ENCODE measurements around the gene TRPV6. TPM values are rescaled to one million over a fixed set of nuclear protein-coding genes. Genes with fewer than 3 reads are reported as not detected.

The TRPV6 gene
- total RNA-seq, 6 experiments from 2014 or later, result 0.06 to 1.5 (median 0.75) TPM

DNA sequence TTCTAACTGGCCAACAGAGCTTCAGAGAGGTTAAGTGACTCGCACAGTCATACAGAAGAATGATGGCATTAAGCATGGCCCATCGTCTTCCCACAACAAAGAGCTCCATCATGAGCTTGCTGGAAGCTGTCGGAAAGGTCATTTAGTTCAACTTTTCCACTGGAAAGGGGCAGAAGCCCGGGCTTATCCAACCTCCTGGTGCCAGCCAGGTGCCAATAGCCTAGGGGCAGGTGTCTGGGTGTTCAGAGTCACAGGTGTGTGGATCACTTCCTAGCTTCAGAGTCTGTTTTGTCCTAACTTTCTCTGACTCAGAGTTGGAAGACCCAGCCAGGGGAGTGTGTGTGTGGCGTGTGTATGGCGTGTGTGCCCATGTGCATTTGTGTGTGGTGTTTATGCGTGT is 1.3 kb upstream of the TRPV6 start:
- intact Hi-C loops (cut with DNase I), result no loop called here
- TF ChIP-seq CTCF (IDR thresholded peaks at IDR 0.05), result no peak
- no peak for TF ChIP-seq POLR2A (IDR thresholded peaks at IDR 0.05)
- Histone ChIP-seq H3K9me3 (no peaks in the 10 kb centered on the region), H3K36me3 (no peaks in the 10 kb centered on the region), H3K4me1 (no peaks in the 10 kb centered on the region), H3K27ac (no peak overlapping the region), H3K27me3 (no peaks in the 10 kb centered on the region), H3K4me3 (no peak overlapping the region)
- no peak for ATAC-seq
- DNase-seq, result peak in 2 of 3 donors; percentile 10 to 16
- 67% methylated on average over 3 of the region's 7 CpGs for WGBS (ENCODE audit: insufficient coverage, low coverage, low lambda C conversion rate, missing lambda C conversion rate)

- H3K4me3 ChIP-seq, result no peak overlapping the region
- WGBS (ENCODE audit: insufficient coverage, low coverage, low lambda C conversion rate, missing lambda C conversion rate), result no CpG with 5 or more reads among the region's 4 CpGs
- no peak for TF ChIP-seq POLR2A (IDR thresholded peaks at IDR 0.05)
- TF ChIP-seq CTCF (IDR thresholded peaks at IDR 0.05), result no peak
- DNase-seq (peak in 1 of 3 donors; percentile 16), ATAC-seq (no peak)
- no peaks in the 10 kb centered on the region for H3K36me3 ChIP-seq
- H3K4me1 ChIP-seq, result no peaks in the 10 kb centered on the region
- intact Hi-C loops (cut with DNase I), result no loop called here
- H3K27ac ChIP-seq, result no peak overlapping the region
- H3K27me3 ChIP-seq, result no peaks in the 10 kb centered on the region
- no peaks in the 10 kb centered on the region for H3K9me3 ChIP-seq
These were observed 1.3 kb downstream of the TRPV6 start for GRCh38 chr7:142884286-142884640.

GRCh38 chr7:142883571-142884285 is 1.8 kb downstream of the TRPV6 start:
- no peak overlapping the region for H3K4me3 ChIP-seq
- H3K4me1 ChIP-seq, result no peaks in the 10 kb centered on the region
- H3K9me3 ChIP-seq, result no peaks in the 10 kb centered on the region
- no peaks in the 10 kb centered on the region for H3K36me3 ChIP-seq
- WGBS (ENCODE audit: insufficient coverage, low coverage, low lambda C conversion rate, missing lambda C conversion rate), result 31% methylated on average over 3 of the region's 7 CpGs
- DNase-seq, result peak in 2 of 3 donors; percentile 17 to 22
- no peak for TF ChIP-seq CTCF (IDR thresholded peaks at IDR 0.05)
- no peak overlapping the region for H3K27ac ChIP-seq
- intact Hi-C loops (cut with DNase I), result no loop called here
- H3K27me3 ChIP-seq, result no peaks in the 10 kb centered on the region
- ATAC-seq, result no peak

DNA sequence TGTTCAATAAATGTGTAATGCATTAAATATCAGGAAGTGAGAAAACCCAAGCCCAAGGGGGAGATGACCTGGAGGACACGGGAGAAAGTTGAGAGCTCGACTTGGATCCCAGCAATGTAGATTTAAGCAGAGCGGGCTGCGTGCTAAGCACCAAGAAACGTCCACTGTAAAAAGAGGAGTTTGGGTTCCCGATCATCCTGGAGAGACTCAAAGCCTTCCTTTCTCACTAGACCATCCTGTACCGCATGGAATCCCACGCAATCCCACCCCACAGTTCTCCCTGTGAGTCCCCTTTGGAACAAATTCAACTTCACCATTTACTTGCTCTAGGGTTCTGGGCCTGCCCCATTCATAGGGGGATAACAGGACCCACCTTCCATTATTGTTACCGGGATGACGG is 2.4 kb downstream of the TRPV6 start:
- H3K4me3 ChIP-seq, result no peak overlapping the region
- H3K36me3 ChIP-seq, result no peaks in the 10 kb centered on the region
- TF ChIP-seq POLR2A (IDR thresholded peaks at IDR 0.05) (no peak), CTCF (IDR thresholded peaks at IDR 0.05) (no peak)
- no peaks in the 10 kb centered on the region for H3K4me1 ChIP-seq
- H3K27me3 ChIP-seq, result no peaks in the 10 kb centered on the region
- no peaks in the 10 kb centered on the region for H3K9me3 ChIP-seq
- DNase-seq (peak in 1 of 3 donors; percentile 0), ATAC-seq (no peak)
- WGBS (ENCODE audit: insufficient coverage, low coverage, low lambda C conversion rate, missing lambda C conversion rate), result 49% methylated on average over 6 of the region's 10 CpGs
- intact Hi-C loops (cut with DNase I), result no loop called here
- no peak overlapping the region for H3K27ac ChIP-seq

GRCh38 chr7:142882338-142882678 is 3.2 kb downstream of the TRPV6 start:
- Histone ChIP-seq H3K9me3 (no peaks in the 10 kb centered on the region), H3K4me3 (no peak overlapping the region), H3K4me1 (no peaks in the 10 kb centered on the region), H3K27ac (no peak overlapping the region), H3K36me3 (no peaks in the 10 kb centered on the region), H3K27me3 (no peaks in the 10 kb centered on the region)
- peak in 1 of 3 donors; percentile 5 for DNase-seq
- intact Hi-C loops (cut with DNase I), result no loop called here
- no peak for TF ChIP-seq POLR2A (IDR thresholded peaks at IDR 0.05)
- WGBS (ENCODE audit: insufficient coverage, low coverage, low lambda C conversion rate, missing lambda C conversion rate), result 56% methylated on average over 4 of the region's 5 CpGs
- no peak for ATAC-seq
